SHP77 treated with DMSO at 0.1 percent for 48 hours (cell line): ENCODE measurements around the gene ACOT7.
A peak's percentile ranks its signal among the peaks of the same experiment; 100 is the strongest.

ENCODE experiments used
- DNase-seq: peaks from one replicate; lab custom pipeline; 2025; lab: John Stamatoyannopoulos, UW

Gene ACOT7

GRCh38 chr1:6270401-6270800 is 123.2 kb downstream of the ACOT7 start:
- peak; percentile 34 for DNase-seq

- peak; percentile 50 for DNase-seq
Measured at GRCh38 chr1:6269720-6270400, 123.7 kb downstream of the ACOT7 start.

- DNase-seq, result no peak
Measured at GRCh38 chr1:6269296-6269695, 124.3 kb downstream of the ACOT7 start.

- no peak for DNase-seq
Measured at GRCh38 chr1:6268415-6268814, 125.2 kb downstream of the ACOT7 start.

- DNase-seq, result no peak
Measured at GRCh38 chr1:6267686-6268322, 125.8 kb downstream of the ACOT7 start.

GRCh38 chr1:6266641-6267040 is 126.9 kb downstream of the ACOT7 start:
- DNase-seq, result no peak

- DNase-seq, result peak; percentile 58
Measured at GRCh38 chr1:6265151-6265550, 128.4 kb downstream of the ACOT7 start.

GRCh38 chr1:6263716-6264115 is 129.9 kb downstream of the ACOT7 start:
- DNase-seq, result no peak

GRCh38 chr1:6262555-6263420 is 130.8 kb downstream of the ACOT7 start:
- no peak for DNase-seq

GRCh38 chr1:6261615-6261995 is 132.0 kb downstream of the ACOT7 start:
- no peak for DNase-seq

- no peak for DNase-seq
Measured at GRCh38 chr1:6260961-6261614, 132.5 kb downstream of the ACOT7 start, which contains the start of gene GPR153. Gene GPR153 (minus strand): TSS chr1:6261098. CDS start chr1:6254905, 6,193 bp downstream.

GRCh38 chr1:6260433-6260934 is 133.1 kb downstream of the ACOT7 start:
- no peak for DNase-seq

- no peak for DNase-seq
Measured at GRCh38 chr1:6259491-6260362, 133.8 kb downstream of the ACOT7 start.

- DNase-seq, result no peak
Measured at GRCh38 chr1:6258675-6259074, 134.9 kb downstream of the ACOT7 start.

- DNase-seq, result no peak
Measured at GRCh38 chr1:6257541-6258069, 136.0 kb downstream of the ACOT7 start.

- DNase-seq, result no peak
Measured at GRCh38 chr1:6256645-6257044, 136.9 kb downstream of the ACOT7 start.

- DNase-seq, result no peak
Measured at GRCh38 chr1:6254691-6255090, 138.9 kb downstream of the ACOT7 start.

GRCh38 chr1:6253380-6253779 is 140.2 kb downstream of the ACOT7 start:
- DNase-seq, result no peak

GRCh38 chr1:6252374-6252710 is 141.2 kb downstream of the ACOT7 start:
- no peak for DNase-seq

- no peak for DNase-seq
Measured at GRCh38 chr1:6251681-6252373, 141.7 kb downstream of the ACOT7 start.
